Panc1 (cell line): ENCODE data around the gene RPP38. TPM values are rescaled to one million over a fixed set of nuclear protein-coding genes. Genes with fewer than 3 reads are reported as not detected.

Experiments used
- ATAC-seq: fragments of 200-7000 bp; cut with Tn5 transposase; 2 replicates; pipeline ENCODE4 v1.9.1; 2020; ENCODE audit warnings: mild to moderate bottlenecking, moderate library complexity
- Bru-seq: library from RNA; stranded (reverse); fragments of 400-500 nt; gene quantifications from one replicate; lab custom pipeline; 2021; lab: Mats Ljungman, UMichigan
- BruChase-seq, 2 experiments: library from RNA; stranded (reverse); fragments of 400-500 nt; gene quantifications; one replicate each; lab custom pipeline; 2021; lab: Mats Ljungman, UMichigan
- BruUV-seq: library from RNA; stranded (reverse); fragments of 400-500 nt; replicated peaks from 2 replicates; lab custom pipeline; 2021; lab: Mats Ljungman, UMichigan
- CTCF ChIA-PET: fragments of 300-600 bp; sonication (Branson Sonifier 250); formaldehyde crosslinking; loops from one replicate; lab custom pipeline; 2022; ENCODE audit warnings: antibody characterized with exemption; lab: Charles Lee
- POLR2A ChIA-PET: fragments of 300-600 bp; sonication (Branson Sonifier 250); formaldehyde crosslinking; loops from one replicate; lab custom pipeline; 2022; ENCODE audit warnings: antibody characterized with exemption; lab: Charles Lee
- DNase-seq: peaks from one replicate; pipeline ENCODE4 v3.0.0-alpha.2; 2010; ENCODE audit warnings: low read depth, low spot score
- H3K27ac ChIP-seq: 2 replicates; pipeline ENCODE4 v1.5.1; 2011; ENCODE audit warnings: mild to moderate bottlenecking, low read length, inconsistent platforms
- H3K27me3 ChIP-seq: fragments of 200-500 bp; sonication (Bioruptor generic); 2 replicates; pipeline ENCODE4 v1.6.0; 2014; ENCODE audit warnings: low read length, inconsistent platforms; ENCODE audit not compliant: control insufficient read depth, insufficient read depth
- H3K36me3 ChIP-seq: fragments of 200-500 bp; sonication (Bioruptor generic); 2 replicates; pipeline ENCODE4 v1.5.1; 2014; ENCODE audit warnings: inconsistent platforms, mild to moderate bottlenecking, low read length, moderate library complexity; ENCODE audit not compliant: control insufficient read depth, insufficient read depth
- H3K4me1 ChIP-seq: 2 replicates; pipeline ENCODE4 v1.5.1; 2011; ENCODE audit warnings: inconsistent platforms, mild to moderate bottlenecking, low read length, moderate library complexity; ENCODE audit not compliant: control insufficient read depth, insufficient read depth
- H3K4me3 ChIP-seq, 2 experiments: 2 replicates each; pipeline ENCODE4 v1.5.1; 2011 to 2012; ENCODE audit warnings: low read depth in 2 of 2, low read length in 2 of 2, mild to moderate bottlenecking in 2 of 2, inconsistent platforms in 1 of 2, moderate library complexity in 1 of 2
- H3K9me3 ChIP-seq: fragments of 200-500 bp; sonication (Bioruptor generic); 2 replicates; pipeline ENCODE4 v1.5.1; 2014; ENCODE audit warnings: low read depth, mild to moderate bottlenecking, inconsistent platforms, low read length, moderate library complexity; ENCODE audit not compliant: control insufficient read depth, insufficient read depth
- POLR2AphosphoS5 ChIP-seq: IDR thresholded peaks from 2 replicates; pipeline ENCODE4 v1.6.1; 2012; ENCODE audit warnings: mild to moderate bottlenecking, low read depth, low read length, moderate library complexity
- SIN3A ChIP-seq: IDR thresholded peaks from 2 replicates; pipeline ENCODE4 v1.6.1; 2012; ENCODE audit warnings: low read depth, mild to moderate bottlenecking, low read length, moderate library complexity, borderline replicate concordance; ENCODE audit not compliant: insufficient read depth
- TCF7L2 ChIP-seq: IDR thresholded peaks from 2 replicates; pipeline ENCODE4 v1.6.1; 2011; ENCODE audit warnings: mild to moderate bottlenecking, low read depth, low read length, inconsistent platforms
- in situ Hi-C: cut with HindIII; loops from 2 replicates; pipeline ENCODE4 v1.10.0; 2016; ENCODE audit warnings: low sequenced_read_pairs, low pct_unique_long_range_greater_than_20kb
- intact Hi-C: fragments of 100-400 bp; cut with micrococcal nuclease; formaldehyde crosslinking; loops from one replicate; pipeline ENCODE4 v1.10.0; 2022; ENCODE audit not compliant: unreplicated experiment
- long read RNA-seq: library from polyadenylated mRNA; unstranded; transcript quantifications from one replicate; pipeline ENCODE4 v2.0.0, GENCODE V29; 2021; ENCODE audit not compliant: unreplicated experiment
- polyA plus RNA-seq: library from polyadenylated mRNA; unstranded; fragments of >200 nt; gene quantifications from one replicate; pipeline ENCODE4 v1.2.1, GENCODE V29; 2012; ENCODE audit warnings: missing spikeins; ENCODE audit not compliant: insufficient read length
- total RNA-seq: library from RNA; stranded (reverse); gene quantifications from one replicate; pipeline ENCODE4 v1.2.1, GENCODE V29; 2021; ENCODE audit not compliant: unreplicated experiment
- TF ChIP-seq, protein P1 (sequence below): fragments of 450-650 bp; IDR thresholded peaks from 2 replicates; pipeline ENCODE4 v1.5.1; 2017; ENCODE audit warnings: mild to moderate bottlenecking
- TF ChIP-seq, protein P2 (sequence below), 2 experiments: IDR thresholded peaks; 2 replicates each; pipeline ENCODE4 v1.6.1; 2011 to 2012; ENCODE audit warnings: low read depth in 2 of 2, control low read depth in 1 of 2, low read length in 1 of 2, mild to moderate bottlenecking in 1 of 2, moderate library complexity in 1 of 2; ENCODE audit not compliant: insufficient read depth in 1 of 2

RPP38 gene
- total RNA-seq (19.9 TPM), Bru-seq, nascent RNA (percentile 79 among the genes with signal in this experiment), BruChase-seq, experiment 1, labeled RNA remaining after a 2-hour chase (percentile 72 among the genes with signal in this experiment), BruChase-seq, experiment 2, labeled RNA remaining after a 6-hour chase (percentile 58 among the genes with signal in this experiment)
- polyA plus RNA-seq: 19.2 TPM
- long read RNA-seq, transcript RPP38-203 (2 exons, 1,030 nt): minor isoform, 8 of 42 reads
- long read RNA-seq, transcript RPP38-204 (3 exons, 1,296 nt): minor isoform, 10 of 42 reads
- long read RNA-seq, transcript RPP38-201 (3 exons, 1,457 nt): major isoform, 12 of 42 reads
- long read RNA-seq, transcript RPP38-207 (2 exons, 1,537 nt): minor isoform, 6 of 42 reads
- long read RNA-seq, partial matches to known transcripts: 1 of 42 reads
- long read RNA-seq, other reads (novel, unspliced or antisense): 5 of 42 reads

DNA sequence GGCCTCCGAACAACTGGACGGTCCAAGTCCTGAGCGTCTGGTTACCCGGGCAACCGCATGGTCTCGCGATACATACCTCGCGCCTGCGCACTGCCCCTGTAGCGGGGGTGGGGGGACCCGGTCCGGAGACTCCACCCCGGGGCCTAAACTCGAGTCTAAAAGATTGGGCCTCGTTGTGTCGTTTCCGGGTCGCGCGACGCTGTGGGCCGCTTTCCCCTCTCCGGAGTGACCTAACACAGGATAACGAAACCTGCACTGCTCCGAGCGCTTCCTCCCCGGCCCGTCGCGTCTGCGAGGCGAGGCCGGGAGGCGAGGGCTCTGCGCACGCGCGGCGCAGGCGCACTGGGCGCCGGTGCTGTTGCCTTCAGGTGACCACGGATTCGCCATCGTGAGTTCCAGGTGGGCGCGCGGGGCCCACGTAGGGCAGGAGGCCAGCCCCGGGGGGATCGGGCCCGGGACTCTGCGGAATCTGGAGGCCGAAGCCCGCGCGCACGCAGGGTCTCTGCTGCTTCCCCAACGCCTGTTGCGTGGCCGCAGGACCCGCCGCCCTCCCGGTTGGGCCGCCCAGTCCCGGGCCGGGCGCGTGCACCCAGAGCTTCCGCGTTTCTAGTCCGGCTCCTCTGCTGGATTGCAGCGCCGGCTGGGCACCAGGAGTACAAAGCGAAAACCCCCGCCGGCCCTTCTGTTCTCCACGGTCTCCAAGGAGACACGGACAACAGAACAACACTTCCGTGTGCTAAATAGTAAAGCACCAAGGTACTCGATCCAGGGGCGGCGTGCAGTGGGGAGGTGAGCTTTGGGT lies at the start of gene RPP38:
Gene RPP38 (plus strand): TSS at position 345 of the 802 bp plus-strand sequence. CDS start 5,960 bp downstream, outside the sequence.
- ChIA-PET POLR2A (no interaction called here), CTCF (no interaction called here)
- Histone ChIP-seq H3K4me1 (peaks cover 13% of the 10 kb centered on the region; the same call in 1 of the 2 replicates), H3K27ac (peak within 1 kb of the TSS; percentile 92), H3K36me3 (peaks cover 3% of the 10 kb centered on the region; the same call in 1 of the 2 replicates), H3K4me3 (peak within 1 kb of the TSS; percentile 76 to 90), H3K27me3 (no peaks in the 10 kb centered on the region), H3K9me3 (no peaks in the 10 kb centered on the region)
- no TSS peak for BruUV-seq
- TF ChIP-seq, protein P1, sequence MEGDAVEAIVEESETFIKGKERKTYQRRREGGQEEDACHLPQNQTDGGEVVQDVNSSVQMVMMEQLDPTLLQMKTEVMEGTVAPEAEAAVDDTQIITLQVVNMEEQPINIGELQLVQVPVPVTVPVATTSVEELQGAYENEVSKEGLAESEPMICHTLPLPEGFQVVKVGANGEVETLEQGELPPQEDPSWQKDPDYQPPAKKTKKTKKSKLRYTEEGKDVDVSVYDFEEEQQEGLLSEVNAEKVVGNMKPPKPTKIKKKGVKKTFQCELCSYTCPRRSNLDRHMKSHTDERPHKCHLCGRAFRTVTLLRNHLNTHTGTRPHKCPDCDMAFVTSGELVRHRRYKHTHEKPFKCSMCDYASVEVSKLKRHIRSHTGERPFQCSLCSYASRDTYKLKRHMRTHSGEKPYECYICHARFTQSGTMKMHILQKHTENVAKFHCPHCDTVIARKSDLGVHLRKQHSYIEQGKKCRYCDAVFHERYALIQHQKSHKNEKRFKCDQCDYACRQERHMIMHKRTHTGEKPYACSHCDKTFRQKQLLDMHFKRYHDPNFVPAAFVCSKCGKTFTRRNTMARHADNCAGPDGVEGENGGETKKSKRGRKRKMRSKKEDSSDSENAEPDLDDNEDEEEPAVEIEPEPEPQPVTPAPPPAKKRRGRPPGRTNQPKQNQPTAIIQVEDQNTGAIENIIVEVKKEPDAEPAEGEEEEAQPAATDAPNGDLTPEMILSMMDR: no peak
- peak; percentile 57; the same call in 1 of the 2 replicates for TF ChIP-seq SIN3A
- peak; percentile 79 for TF ChIP-seq POLR2AphosphoS5
- 0 out of 2 replicates have a peak, but pooled peaks have one; percentile 20 for TF ChIP-seq TCF7L2
- TF ChIP-seq, protein P2, sequence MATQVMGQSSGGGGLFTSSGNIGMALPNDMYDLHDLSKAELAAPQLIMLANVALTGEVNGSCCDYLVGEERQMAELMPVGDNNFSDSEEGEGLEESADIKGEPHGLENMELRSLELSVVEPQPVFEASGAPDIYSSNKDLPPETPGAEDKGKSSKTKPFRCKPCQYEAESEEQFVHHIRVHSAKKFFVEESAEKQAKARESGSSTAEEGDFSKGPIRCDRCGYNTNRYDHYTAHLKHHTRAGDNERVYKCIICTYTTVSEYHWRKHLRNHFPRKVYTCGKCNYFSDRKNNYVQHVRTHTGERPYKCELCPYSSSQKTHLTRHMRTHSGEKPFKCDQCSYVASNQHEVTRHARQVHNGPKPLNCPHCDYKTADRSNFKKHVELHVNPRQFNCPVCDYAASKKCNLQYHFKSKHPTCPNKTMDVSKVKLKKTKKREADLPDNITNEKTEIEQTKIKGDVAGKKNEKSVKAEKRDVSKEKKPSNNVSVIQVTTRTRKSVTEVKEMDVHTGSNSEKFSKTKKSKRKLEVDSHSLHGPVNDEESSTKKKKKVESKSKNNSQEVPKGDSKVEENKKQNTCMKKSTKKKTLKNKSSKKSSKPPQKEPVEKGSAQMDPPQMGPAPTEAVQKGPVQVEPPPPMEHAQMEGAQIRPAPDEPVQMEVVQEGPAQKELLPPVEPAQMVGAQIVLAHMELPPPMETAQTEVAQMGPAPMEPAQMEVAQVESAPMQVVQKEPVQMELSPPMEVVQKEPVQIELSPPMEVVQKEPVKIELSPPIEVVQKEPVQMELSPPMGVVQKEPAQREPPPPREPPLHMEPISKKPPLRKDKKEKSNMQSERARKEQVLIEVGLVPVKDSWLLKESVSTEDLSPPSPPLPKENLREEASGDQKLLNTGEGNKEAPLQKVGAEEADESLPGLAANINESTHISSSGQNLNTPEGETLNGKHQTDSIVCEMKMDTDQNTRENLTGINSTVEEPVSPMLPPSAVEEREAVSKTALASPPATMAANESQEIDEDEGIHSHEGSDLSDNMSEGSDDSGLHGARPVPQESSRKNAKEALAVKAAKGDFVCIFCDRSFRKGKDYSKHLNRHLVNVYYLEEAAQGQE (IDR thresholded peaks at IDR 0.05; ENCODE audit: insufficient read depth in 1 of 2, low read depth in 2 of 2, low read length in 1 of 2): 0 out of 4 replicates have a peak, but pooled peaks of 1 of the 2 experiments have one; percentile 27
- DNase-seq: peak; percentile 64
- intact Hi-C loops: no loop called here
- peak; percentile 93 for ATAC-seq
- in situ Hi-C loops: no loop called here

- H3K36me3 ChIP-seq: no peaks in the 10 kb centered on the region
- CTCF ChIA-PET: no interaction called here
- POLR2A ChIA-PET: no interaction called here
- no TSS peak for BruUV-seq
- no peaks in the 10 kb centered on the region for H3K27me3 ChIP-seq
- H3K4me1 ChIP-seq: no peaks in the 10 kb centered on the region
- TF ChIP-seq, protein P1: no peak
- TF ChIP-seq SIN3A (no peak), TCF7L2 (no peak), POLR2AphosphoS5 (no peak)
- TF ChIP-seq, protein P2 (IDR thresholded peaks at IDR 0.05; ENCODE audit: insufficient read depth in 1 of 2, low read depth in 2 of 2, low read length in 1 of 2): no peak
- intact Hi-C loops: no loop called here
- H3K27ac ChIP-seq: no peak overlapping the region
- H3K4me3 ChIP-seq: no peak overlapping the region
- in situ Hi-C loops: no loop called here
- no peaks in the 10 kb centered on the region for H3K9me3 ChIP-seq
- no peak for ATAC-seq
- DNase-seq: no peak
These were observed 47.6 kb upstream of the RPP38 start for GRCh38 chr10:15049533-15049932.
